HepG2 (cell line): ENCODE data around the gene EHBP1.

Source experiments
- ATF4 ChIP-seq, 2 experiments: fragments of 450-650 bp in 1 of 2; sonication (generic) in 1 of 2; formaldehyde crosslinking; IDR thresholded peaks; 2 replicates each; pipeline versions ENCODE4 v1.5.0 to v1.8.0; 2020 to 2022; ENCODE audit warnings: mild to moderate bottlenecking in 1 of 2, missing genetic modification reagents in 1 of 2
- GABPB1 ChIP-seq: IDR thresholded peaks from 2 replicates; pipeline ENCODE4 v1.6.1; 2016; ENCODE audit warnings: mild to moderate bottlenecking, missing genetic modification reagents, moderate library complexity, missing compliant biosample characterization
- LRRFIP1 ChIP-seq: sonication (generic); formaldehyde crosslinking; conservative IDR thresholded peaks from 2 replicates; pipeline ENCODE4 v1.4.0; 2020; ENCODE audit warnings: missing genetic modification reagents
- MAFK ChIP-seq, 2 experiments: IDR thresholded peaks in 1 of 2; conservative IDR thresholded peaks in 1 of 2; 2 replicates each; pipeline ENCODE4 v1.6.1; 2011; ENCODE audit warnings: improper control_type of control experiment in 2 of 2, low read length in 2 of 2
- MEIS1 ChIP-seq: sonication (generic); formaldehyde crosslinking; IDR thresholded peaks from 2 replicates; pipeline ENCODE4 v1.9.0; 2021; ENCODE audit warnings: mild to moderate bottlenecking, missing genetic modification reagents, moderate library complexity, borderline replicate concordance
- PAWR ChIP-seq: sonication (generic); formaldehyde crosslinking; IDR thresholded peaks from 2 replicates; pipeline ENCODE4 v1.4.0; 2020; ENCODE audit warnings: missing genetic modification reagents, mild to moderate bottlenecking, borderline replicate concordance
- POLR2A ChIP-seq, 2 experiments: IDR thresholded peaks; 2 replicates each; pipeline ENCODE4 v1.6.1; 2011; ENCODE audit warnings: low read depth in 2 of 2, low read length in 2 of 2, mild to moderate bottlenecking in 1 of 2, moderate library complexity in 1 of 2; ENCODE audit not compliant: insufficient read depth in 1 of 2
- ZNF451 ChIP-seq: sonication (generic); formaldehyde crosslinking; IDR thresholded peaks from 2 replicates; pipeline ENCODE4 v1.5.0; 2020; ENCODE audit warnings: mild to moderate bottlenecking, missing genetic modification reagents
- ZNF570 ChIP-seq: sonication (generic); formaldehyde crosslinking; IDR thresholded peaks from 2 replicates; pipeline ENCODE4 v1.4.0; 2020; ENCODE audit warnings: mild to moderate bottlenecking, missing genetic modification reagents, borderline replicate concordance
- TF ChIP-seq, protein P1 (sequence below): sonication (generic); formaldehyde crosslinking; IDR thresholded peaks from 2 replicates; pipeline ENCODE4 v1.5.0; 2020; ENCODE audit warnings: mild to moderate bottlenecking, missing genetic modification reagents, moderate library complexity
- TF ChIP-seq, protein P2 (sequence below): sonication (generic); formaldehyde crosslinking; IDR thresholded peaks from 2 replicates; pipeline ENCODE4 v1.8.1; 2023; ENCODE audit warnings: mild to moderate bottlenecking, missing genetic modification reagents

- TF ChIP-seq POLR2A (IDR thresholded peaks at IDR 0.05; ENCODE audit: insufficient read depth in 1 of 2, low read depth in 2 of 2, low read length in 2 of 2) = no peak
- TF ChIP-seq ZNF451 (CRISPR knock-in tag) = no peak
- TF ChIP-seq LRRFIP1 (CRISPR knock-in tag) = no peak
- no peak for TF ChIP-seq ATF4 (CRISPR knock-in tag; IDR thresholded peaks at IDR 0.05)
- TF ChIP-seq PAWR (CRISPR knock-in tag) = no peak
- no peak for TF ChIP-seq ZNF570 (CRISPR knock-in tag)
- TF ChIP-seq, protein P1, sequence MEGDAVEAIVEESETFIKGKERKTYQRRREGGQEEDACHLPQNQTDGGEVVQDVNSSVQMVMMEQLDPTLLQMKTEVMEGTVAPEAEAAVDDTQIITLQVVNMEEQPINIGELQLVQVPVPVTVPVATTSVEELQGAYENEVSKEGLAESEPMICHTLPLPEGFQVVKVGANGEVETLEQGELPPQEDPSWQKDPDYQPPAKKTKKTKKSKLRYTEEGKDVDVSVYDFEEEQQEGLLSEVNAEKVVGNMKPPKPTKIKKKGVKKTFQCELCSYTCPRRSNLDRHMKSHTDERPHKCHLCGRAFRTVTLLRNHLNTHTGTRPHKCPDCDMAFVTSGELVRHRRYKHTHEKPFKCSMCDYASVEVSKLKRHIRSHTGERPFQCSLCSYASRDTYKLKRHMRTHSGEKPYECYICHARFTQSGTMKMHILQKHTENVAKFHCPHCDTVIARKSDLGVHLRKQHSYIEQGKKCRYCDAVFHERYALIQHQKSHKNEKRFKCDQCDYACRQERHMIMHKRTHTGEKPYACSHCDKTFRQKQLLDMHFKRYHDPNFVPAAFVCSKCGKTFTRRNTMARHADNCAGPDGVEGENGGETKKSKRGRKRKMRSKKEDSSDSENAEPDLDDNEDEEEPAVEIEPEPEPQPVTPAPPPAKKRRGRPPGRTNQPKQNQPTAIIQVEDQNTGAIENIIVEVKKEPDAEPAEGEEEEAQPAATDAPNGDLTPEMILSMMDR (CRISPR knock-in tag) = no peak
- TF ChIP-seq MAFK (conservative IDR thresholded peaks at IDR 0.05 in 1 of 2, IDR thresholded peaks at IDR 0.05 in 1 of 2; ENCODE audit: low read length in 2 of 2) = no peak
- TF ChIP-seq, protein P2, sequence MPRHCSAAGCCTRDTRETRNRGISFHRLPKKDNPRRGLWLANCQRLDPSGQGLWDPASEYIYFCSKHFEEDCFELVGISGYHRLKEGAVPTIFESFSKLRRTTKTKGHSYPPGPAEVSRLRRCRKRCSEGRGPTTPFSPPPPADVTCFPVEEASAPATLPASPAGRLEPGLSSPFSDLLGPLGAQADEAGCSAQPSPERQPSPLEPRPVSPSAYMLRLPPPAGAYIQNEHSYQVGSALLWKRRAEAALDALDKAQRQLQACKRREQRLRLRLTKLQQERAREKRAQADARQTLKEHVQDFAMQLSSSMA = no peak
- TF ChIP-seq MEIS1 = no peak
- no peak for TF ChIP-seq GABPB1 (CRISPR knock-in tag)
These were observed 189.6 kb downstream of the EHBP1 start for GRCh38 chr2:62894966-62895631.
